IMR-90 (cell line): ENCODE results near the gene EIF2AK2. TPM values are rescaled to one million over a fixed set of nuclear protein-coding genes. Genes with fewer than 3 reads are reported as not detected.

Experiments
- ATAC-seq: fragments of 200-7000 bp; cut with Tn5 transposase; 2 replicates; pipeline ENCODE4 v1.9.1; 2020; ENCODE audit warnings: low read depth, mild to moderate bottlenecking, moderate library complexity
- BruUV-seq: library from RNA; stranded (reverse); fragments of 400-500 nt; replicated peaks from 2 replicates; lab custom pipeline; 2021; lab: Mats Ljungman, UMichigan
- CTCF ChIA-PET: fragments of 300-600 bp; formaldehyde crosslinking; extraction: SDS; loops from one replicate; lab custom pipeline; 2021; ENCODE audit warnings: antibody characterized with exemption; lab: Yijun Ruan, JAX
- POLR2A ChIA-PET: fragments of 300-600 bp; sonication (Branson Sonifier 250); formaldehyde crosslinking; loops from one replicate; lab custom pipeline; 2022; ENCODE audit warnings: antibody characterized with exemption; ENCODE audit not compliant: unreplicated experiment; lab: Charles Lee
- DNase-seq: peaks from one replicate; pipeline ENCODE4 v3.0.0; 2013
- H2AFZ ChIP-seq: replicated peaks from 2 replicates; pipeline ENCODE3; 2013; ENCODE audit warnings: low read length, mild to moderate bottlenecking; ENCODE audit not compliant: poor library complexity
- H2AK5ac ChIP-seq: 2 replicates; pipeline ENCODE4 v1.6.1; 2013; ENCODE audit warnings: low read depth, low read length, inconsistent platforms
- H2AK9ac ChIP-seq: replicated peaks from 2 replicates; pipeline ENCODE3; 2013; ENCODE audit warnings: mild to moderate bottlenecking, low read depth, low read length, moderate library complexity; ENCODE audit not compliant: poor library complexity
- H2BK120ac ChIP-seq: 2 replicates; pipeline ENCODE4 v1.6.1; 2013; ENCODE audit warnings: low read depth, low read length, inconsistent platforms
- H2BK15ac ChIP-seq: 3 replicates; pipeline ENCODE4 v1.6.1; 2013; ENCODE audit warnings: low read depth, low read length, inconsistent platforms
- H2BK20ac ChIP-seq: 2 replicates; pipeline ENCODE4 v1.6.1; 2013; ENCODE audit warnings: low read depth, mild to moderate bottlenecking, inconsistent platforms, low read length, moderate library complexity
- H2BK5ac ChIP-seq: 2 replicates; pipeline ENCODE4 v1.6.1; 2013; ENCODE audit warnings: mild to moderate bottlenecking, low read depth, low read length, inconsistent platforms; ENCODE audit not compliant: poor library complexity, severe bottlenecking
- H3K14ac ChIP-seq: replicated peaks from 2 replicates; pipeline ENCODE4 v1.6.1; 2013; ENCODE audit warnings: low read depth, low read length, inconsistent platforms
- H3K18ac ChIP-seq: 2 replicates; pipeline ENCODE4 v1.6.1; 2013; ENCODE audit warnings: low read depth, low read length, control low read depth
- H3K23ac ChIP-seq: 2 replicates; pipeline ENCODE4 v1.6.1; 2013; ENCODE audit warnings: low read depth, low read length, inconsistent platforms
- H3K27ac ChIP-seq: 2 replicates; pipeline ENCODE4 v1.5.1; 2013; ENCODE audit warnings: mild to moderate bottlenecking, control low read depth, low read length; ENCODE audit not compliant: insufficient read depth
- H3K27me3 ChIP-seq: 2 replicates; pipeline ENCODE4 v1.6.1; 2013; ENCODE audit warnings: low read length; ENCODE audit not compliant: control insufficient read depth, insufficient read depth
- H3K36me3 ChIP-seq: 2 replicates; pipeline ENCODE4 v1.6.1; 2013; ENCODE audit warnings: low read length, mixed read lengths; ENCODE audit not compliant: control insufficient read depth, insufficient read depth
- H3K4ac ChIP-seq: 2 replicates; pipeline ENCODE4 v1.6.1; 2013; ENCODE audit warnings: low read depth, low read length, inconsistent platforms
- H3K4me1 ChIP-seq: 2 replicates; pipeline ENCODE4 v1.6.1; 2013; ENCODE audit warnings: low read length, mixed read lengths; ENCODE audit not compliant: control insufficient read depth, insufficient read depth
- H3K4me2 ChIP-seq: 2 replicates; pipeline ENCODE4 v1.6.1; 2013; ENCODE audit warnings: low read depth, mild to moderate bottlenecking, control low read depth, low read length, moderate library complexity
- H3K4me3 ChIP-seq: 2 replicates; pipeline ENCODE4 v1.5.1; 2013; ENCODE audit warnings: low read depth, mild to moderate bottlenecking, control low read depth, low read length, moderate library complexity; ENCODE audit not compliant: insufficient read depth
- H3K56ac ChIP-seq: 2 replicates; pipeline ENCODE4 v1.6.1; 2013; ENCODE audit warnings: low read length, inconsistent platforms; ENCODE audit not compliant: insufficient read depth; ENCODE audit errors: extremely low read depth
- H3K79me1 ChIP-seq, 2 experiments: 2 replicates each; pipeline ENCODE4 v1.6.1; 2013; ENCODE audit warnings: low read length in 2 of 2, inconsistent platforms in 1 of 2, low read depth in 1 of 2
- H3K9ac ChIP-seq: 2 replicates; pipeline ENCODE4 v1.6.1; 2013; ENCODE audit warnings: low read depth, low read length, control low read depth
- H3K9me1 ChIP-seq: 2 replicates; pipeline ENCODE4 v1.6.1; 2013; ENCODE audit warnings: low read length, inconsistent platforms; ENCODE audit not compliant: insufficient read depth
- H3K9me3 ChIP-seq: 2 replicates; pipeline ENCODE4 v1.6.1; 2013; ENCODE audit warnings: low read length; ENCODE audit not compliant: control insufficient read depth, insufficient read depth
- H4K20me1 ChIP-seq: 2 replicates; pipeline ENCODE4 v1.6.1; 2013; ENCODE audit warnings: low read length, inconsistent platforms; ENCODE audit not compliant: insufficient read depth
- H4K5ac ChIP-seq: 2 replicates; pipeline ENCODE4 v1.6.1; 2013; ENCODE audit warnings: mild to moderate bottlenecking, low read depth, low read length, control low read depth
- H4K8ac ChIP-seq, 2 experiments: 2 replicates each; pipeline ENCODE4 v1.6.1; 2013; ENCODE audit warnings: low read depth in 2 of 2, low read length in 2 of 2, control low read depth in 1 of 2, inconsistent platforms in 1 of 2
- H4K91ac ChIP-seq: 2 replicates; pipeline ENCODE4 v1.6.1; 2013; ENCODE audit warnings: low read depth, low read length, inconsistent platforms; ENCODE audit not compliant: insufficient read depth
- CHD1 ChIP-seq: IDR thresholded peaks from 2 replicates; pipeline ENCODE4 v1.6.1; 2012; ENCODE audit warnings: low read depth, low read length, improper control_type of control experiment
- NFE2L2 ChIP-seq: fragments of 150-350 bp; IDR thresholded peaks from 2 replicates; pipeline ENCODE4 v1.6.1; 2016; ENCODE audit warnings: low read depth, mild to moderate bottlenecking, low read length
- POLR2A ChIP-seq: IDR thresholded peaks from 2 replicates; pipeline ENCODE4 v1.6.1; 2012; ENCODE audit warnings: mild to moderate bottlenecking, low read depth, low read length
- RAD21 ChIP-seq: IDR thresholded peaks from 2 replicates; pipeline ENCODE4 v1.6.1; 2012; ENCODE audit warnings: low read length, improper control_type of control experiment
- WGBS, 2 experiments: methylation state at CpG; one replicate each; pipeline versions ENCODE4 v1.1.5 to v1.1.7; 2013; ENCODE audit warnings: missing lambda C conversion rate in 2 of 2; ENCODE audit not compliant: insufficient read length in 1 of 2; ENCODE audit errors: extremely low coverage in 2 of 2; 5-methylcytosine and 5-hydroxymethylcytosine counted together
- dilution Hi-C: fragments of 300-500 bp; cut with HindIII; formaldehyde crosslinking; loops from one replicate; pipeline ENCODE4 v1.14.3; 2018; ENCODE audit warnings: low sequenced_read_pairs; ENCODE audit not compliant: unreplicated experiment
- in situ Hi-C: fragments of 300-500 bp; cut with MboI; formaldehyde crosslinking; loops from 3 replicates; pipeline ENCODE4 v1.14.3; 2019; ENCODE audit warnings: low sequenced_read_pairs, inconsistent platforms, mixed read lengths
- intact Hi-C: fragments of 100-400 bp; cut with micrococcal nuclease; formaldehyde crosslinking; loops from 2 replicates; pipeline ENCODE4 v1.10.0; 2022
- polyA plus RNA-seq, 3 experiments: library from polyadenylated mRNA; depleted of rRNA; stranded (reverse); fragments of >200 nt; gene quantifications; 2 replicates each; pipeline ENCODE4 v1.2.3, GENCODE V29; 2012; ENCODE audit warnings: low replicate concordance in 1 of 3
- total RNA-seq: library from RNA; depleted of rRNA; stranded (reverse); fragments of >200 nt; gene quantifications from 2 replicates; pipeline ENCODE4 v1.2.3, GENCODE V29; 2012

EIF2AK2 gene
- total and polyA plus RNA-seq, 2 of the 4 experiments (the other 2 are of a cell fraction): 10.2 to 16.8 TPM

DNA sequence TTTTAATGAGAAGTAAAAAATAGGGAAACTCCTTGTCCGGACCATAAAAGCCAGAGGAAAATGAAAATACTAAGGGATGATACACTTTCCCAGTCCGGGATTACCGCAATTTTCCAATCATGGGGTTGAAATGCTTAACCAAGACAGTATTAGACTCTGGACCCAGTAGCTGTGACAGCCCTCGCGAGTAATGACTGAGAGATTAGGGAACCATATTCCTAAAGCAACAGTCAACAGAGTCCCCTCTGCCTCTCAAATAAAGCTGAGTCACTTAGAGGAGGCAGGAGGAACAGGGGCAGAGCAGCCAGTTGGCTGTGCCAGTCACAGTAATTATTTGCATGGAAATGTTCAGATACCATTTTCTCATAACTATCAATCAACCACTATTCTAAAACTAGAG lies 37.6 kb downstream of the EIF2AK2 start:
- H2AFZ ChIP-seq: no peak overlapping the region
- no peak overlapping the region for H3K23ac ChIP-seq
- in situ Hi-C loops: no loop called here
- peaks cover 39% of the 10 kb centered on the region for H3K36me3 ChIP-seq
- DNase-seq: no peak
- no peak overlapping the region for H3K27ac ChIP-seq
- no peak overlapping the region for H3K14ac ChIP-seq
- H3K4ac ChIP-seq: no peak overlapping the region
- dilution Hi-C loops: no loop called here
- no peak overlapping the region for H4K5ac ChIP-seq
- H4K8ac ChIP-seq: no peak overlapping the region
- no TSS peak for BruUV-seq
- no peak overlapping the region for H3K56ac ChIP-seq
- H2AK9ac ChIP-seq: no peak overlapping the region
- no peak for ATAC-seq
- no peak overlapping the region for H3K4me2 ChIP-seq
- H3K9ac ChIP-seq: no peak overlapping the region
- no peaks in the 10 kb centered on the region for H3K27me3 ChIP-seq
- H2BK20ac ChIP-seq: no peak overlapping the region
- no peak overlapping the region for H3K18ac ChIP-seq
- no peak overlapping the region for H2BK120ac ChIP-seq
- no peak overlapping the region for H2BK5ac ChIP-seq
- H3K79me1 ChIP-seq: peaks cover 4 to 5% of the 10 kb centered on the region in 2 experiments; a peak in 3 of 4 replicates
- ChIA-PET POLR2A (no interaction called here), CTCF (no interaction called here)
- H2AK5ac ChIP-seq: no peak overlapping the region
- H3K9me3 ChIP-seq: no peaks in the 10 kb centered on the region
- no peak overlapping the region for H4K91ac ChIP-seq
- H3K4me1 ChIP-seq: no peaks in the 10 kb centered on the region
- no peaks in the 10 kb centered on the region for H4K20me1 ChIP-seq
- TF ChIP-seq NFE2L2 (peak; percentile 58; the same call in 1 of the 2 replicates), CHD1 (no peak), RAD21 (no peak), POLR2A (no peak)
- H3K9me1 ChIP-seq: peaks cover 2% of the 10 kb centered on the region; the same call in 1 of the 2 replicates
- H3K4me3 ChIP-seq: no peak overlapping the region
- no peak overlapping the region for H2BK15ac ChIP-seq
- no CpG with 5 or more reads among the region's 5 CpGs for WGBS, 2 experiments
- intact Hi-C loops: no loop called here
